Measurements from ENCODE around the gene ANAPC15.

Gene ANAPC15

DNA sequence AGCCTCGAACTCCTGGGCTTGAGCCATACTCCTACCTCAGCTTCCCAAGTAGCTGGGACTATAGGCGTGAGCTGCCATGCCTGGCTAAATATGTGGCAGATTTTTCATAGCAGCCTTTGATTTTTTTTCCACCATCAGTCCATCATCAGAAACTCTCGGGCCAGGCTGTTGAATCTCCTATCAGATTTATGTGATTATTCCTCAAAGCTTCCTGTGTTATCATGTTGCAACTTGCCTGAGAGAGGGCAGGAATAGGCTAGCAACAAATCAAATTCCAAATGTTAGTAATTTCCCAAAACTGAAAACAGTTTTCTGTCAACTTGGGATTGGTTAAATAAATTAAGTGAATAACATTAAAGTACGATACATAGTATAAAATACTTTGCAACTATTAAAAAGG lies 28.4 kb downstream of the ANAPC15 start:
- DNase-seq, result no peak

- DNase-seq, result no peak
These were observed 29.1 kb downstream of the ANAPC15 start for GRCh38 chr11:72083414-72083813.

- DNase-seq, result no peak
These were observed 30.6 kb downstream of the ANAPC15 start for GRCh38 chr11:72081821-72082453.

DNA sequence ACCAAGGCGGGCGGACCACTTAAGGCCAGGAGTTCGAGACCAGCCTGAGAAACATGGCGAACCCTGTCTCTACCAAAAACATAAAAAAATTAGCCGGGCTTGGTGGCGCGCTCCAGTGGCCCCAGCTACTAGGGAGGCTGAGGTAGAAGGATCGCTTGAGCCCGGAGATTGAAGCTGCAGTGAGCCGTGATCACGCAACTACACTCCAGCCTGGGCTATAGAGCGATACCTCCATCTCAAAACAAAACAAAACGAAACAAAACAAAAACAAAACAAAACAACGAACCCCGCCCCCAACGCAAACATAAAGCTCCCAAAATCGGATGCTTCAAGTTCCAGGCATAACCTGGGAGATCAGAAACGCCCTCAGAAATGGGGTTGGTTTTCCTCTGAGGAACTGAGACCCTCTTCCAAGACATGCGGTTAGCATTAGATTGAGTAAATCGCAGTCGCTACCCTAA lies 31.3 kb downstream of the ANAPC15 start:
- no peak for DNase-seq

- peak; percentile 100 for DNase-seq
These were observed 31.9 kb downstream of the ANAPC15 start, which contains the start of the genes LRRC51 and NUMA1 for GRCh38 chr11:72080326-72081183. TSS of gene LRRC51 (plus strand) at chr11:72080850. CDS start at chr11:72089084, 8,234 bp downstream. TSS of gene NUMA1 (minus strand) at chr11:72080542. CDS start at chr11:72035943, 44,599 bp downstream.

DNA sequence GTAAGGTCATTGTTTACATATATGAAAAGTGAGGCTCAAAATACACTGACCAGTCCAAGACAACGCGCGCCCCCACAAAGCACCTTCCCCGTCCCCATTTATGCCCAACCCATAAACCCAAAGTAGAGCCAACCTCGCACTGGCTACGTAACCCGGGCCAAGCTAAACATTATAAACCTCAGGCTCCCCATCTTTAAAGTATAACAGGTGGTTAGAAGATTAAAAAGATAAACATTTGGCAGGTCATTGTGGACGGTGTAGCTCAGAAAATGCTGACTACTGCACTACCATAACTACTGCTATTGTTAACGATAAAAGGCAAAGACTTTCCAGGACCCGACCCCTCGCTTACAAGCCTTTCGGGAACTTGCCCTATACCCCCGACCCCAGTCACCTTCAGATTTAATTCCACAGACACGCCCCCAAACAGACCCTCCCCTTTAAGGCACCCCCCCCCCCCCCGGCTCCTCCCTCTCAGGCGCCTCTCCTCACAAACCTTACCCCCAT lies 32.6 kb downstream of the ANAPC15 start:
- DNase-seq, result no peak

DNA sequence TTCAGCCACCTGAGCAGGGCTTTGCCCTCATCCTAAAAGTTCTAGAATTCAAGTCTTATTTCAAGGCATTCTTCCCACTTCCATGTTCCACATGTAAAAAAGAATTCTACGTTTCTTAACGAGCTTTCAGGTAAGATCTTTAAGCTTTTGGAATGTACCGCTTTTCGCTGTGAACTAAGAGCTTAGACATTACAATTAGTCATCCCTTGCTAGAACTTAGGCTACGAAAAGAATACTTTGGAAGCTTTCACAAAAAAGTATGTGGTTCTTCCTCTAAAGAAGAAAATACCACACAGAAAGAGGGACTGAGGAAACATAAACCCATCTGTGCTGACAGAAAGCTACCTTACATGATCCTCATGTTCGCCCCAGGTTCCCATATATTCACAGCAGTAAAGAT lies 34.0 kb downstream of the ANAPC15 start:
- DNase-seq, result no peak

GRCh38 chr11:72075756-72076155 lies 36.7 kb downstream of the ANAPC15 start:
- DNase-seq, result no peak

DNA sequence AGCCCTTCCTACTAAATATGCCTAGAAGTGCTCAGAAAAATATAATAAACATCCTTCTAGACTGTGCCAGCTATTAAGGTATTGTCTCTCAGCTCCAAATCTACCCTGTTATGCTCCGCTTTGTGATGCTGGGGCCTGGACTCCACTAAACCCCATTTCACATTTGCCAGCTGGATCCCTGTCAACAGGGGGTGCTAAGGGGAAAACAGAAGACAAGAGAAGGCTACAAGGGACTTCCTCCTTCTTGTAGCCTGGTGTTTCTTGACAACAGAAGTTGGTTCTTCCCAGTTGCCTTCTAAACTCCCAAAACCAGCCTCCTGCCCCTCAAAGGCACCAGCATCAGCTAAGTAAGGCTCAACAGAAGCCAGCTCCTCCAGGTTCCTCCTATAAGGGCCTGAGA lies 37.4 kb downstream of the ANAPC15 start:
- no peak for DNase-seq

GRCh38 chr11:72072348-72072747 lies 40.1 kb downstream of the ANAPC15 start:
- DNase-seq, result no peak

- no peak for DNase-seq
These were observed 42.0 kb downstream of the ANAPC15 start for GRCh38 chr11:72070491-72070890.

- DNase-seq, result no peak
These were observed 42.7 kb downstream of the ANAPC15 start for GRCh38 chr11:72069787-72070251.

DNA sequence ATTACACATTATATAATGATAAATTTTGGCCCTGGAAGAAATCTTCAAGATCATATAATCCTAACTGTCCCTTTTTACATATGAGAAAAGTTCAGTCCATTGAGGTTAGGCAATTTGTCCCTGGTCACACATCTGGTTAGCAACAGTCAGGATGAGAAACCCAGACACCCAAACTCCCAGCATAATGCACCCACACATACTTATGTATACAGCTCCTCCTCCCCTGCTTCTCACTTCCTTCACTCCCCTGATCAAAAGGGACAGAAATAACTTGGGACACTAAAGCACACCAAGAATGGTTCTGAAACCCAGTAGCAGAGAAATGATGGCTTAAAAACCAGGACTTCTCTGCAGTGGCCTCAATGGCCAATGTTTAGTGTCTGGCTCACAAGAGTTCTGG lies 43.3 kb downstream of the ANAPC15 start:
- DNase-seq, result no peak

GRCh38 chr11:72067676-72068075 lies 44.8 kb downstream of the ANAPC15 start:
- DNase-seq, result no peak

DNA sequence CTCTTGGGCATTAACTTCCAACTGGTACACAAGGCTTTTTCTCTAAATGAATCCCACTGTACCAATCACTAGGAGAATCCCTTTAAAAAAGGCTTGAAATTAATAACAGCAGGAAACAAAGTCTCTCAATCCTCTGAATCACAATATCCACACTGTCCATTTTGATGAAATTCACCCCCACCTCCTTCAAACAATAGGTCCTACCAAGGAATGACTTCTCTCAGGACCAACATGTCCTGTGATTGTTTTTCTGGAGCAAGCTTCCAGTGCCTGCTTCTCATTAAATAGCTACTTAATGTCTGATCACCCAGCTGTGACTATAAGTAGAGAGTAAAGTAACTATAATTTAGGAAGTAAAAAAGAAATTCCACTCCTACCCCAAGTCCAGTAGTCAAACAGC lies 45.2 kb downstream of the ANAPC15 start:
- DNase-seq, result no peak

DNA sequence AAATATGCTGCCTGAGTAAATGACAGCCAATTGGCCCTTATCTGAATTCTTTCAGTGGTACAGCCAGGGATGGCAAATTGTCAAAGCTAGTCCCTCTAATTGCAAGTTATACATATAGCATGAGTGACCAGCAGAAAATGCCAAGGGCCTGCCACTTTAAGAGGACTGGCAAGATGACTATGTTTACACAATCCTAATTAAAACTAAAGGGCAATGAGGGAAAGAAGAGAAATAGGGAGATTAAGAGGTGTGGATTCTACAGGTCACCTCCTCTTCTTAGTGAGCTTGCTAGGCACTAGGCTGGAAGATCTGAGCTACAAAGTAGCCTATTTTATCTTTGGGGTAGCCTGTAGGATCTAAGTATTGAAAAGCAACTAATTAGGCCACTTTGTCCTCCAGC lies 45.6 kb downstream of the ANAPC15 start:
- DNase-seq, result no peak

DNA sequence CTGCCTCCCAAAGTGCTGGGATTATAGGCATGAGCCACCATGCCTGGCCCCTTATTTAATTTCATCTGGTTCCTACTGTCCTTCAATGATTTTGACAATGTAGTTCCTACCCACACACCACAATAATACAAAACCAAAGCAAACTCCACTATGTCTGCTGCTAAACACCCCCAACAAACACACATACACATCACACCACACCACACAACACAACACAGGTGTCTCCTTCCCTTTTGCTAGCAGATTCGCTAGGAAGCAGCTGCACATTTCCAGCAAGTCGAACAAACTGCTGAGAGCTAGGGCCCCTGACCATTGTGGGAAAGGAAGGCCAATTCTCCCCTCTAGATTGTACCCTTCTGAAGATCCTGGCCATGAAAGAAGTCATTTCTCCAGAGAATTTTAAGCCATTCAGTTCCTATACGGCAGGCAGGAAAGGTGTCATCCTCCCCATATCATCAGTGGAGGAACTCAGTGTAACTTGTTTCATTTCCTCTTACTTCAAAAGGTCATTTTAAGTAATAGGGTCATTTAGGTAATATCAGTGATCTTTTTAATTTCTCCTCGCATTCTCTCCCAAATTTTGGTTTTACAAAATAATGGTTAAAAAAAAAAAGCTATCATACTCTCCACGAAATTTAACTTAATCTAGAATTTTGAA lies 50.6 kb downstream of the ANAPC15 start:
- no peak for DNase-seq

Data from stimulated activated CD4-positive, alpha-beta T cell treated with anti-CD3 and anti-CD28 coated beads, Interleukin-1b, Interleukin-23, amount 100 ng/mL, for 48 hours (primary cell).